LNCaP clone FGC (cell line): Measurements from ENCODE around the gene C6orf62.

Experiments used
- DNase-seq: peaks from one replicate; pipeline ENCODE4 v3.0.0-alpha.2; 2011; ENCODE audit warnings: low read depth
- H3K4me3 ChIP-seq: 2 replicates; pipeline ENCODE4 v1.5.1; 2011; ENCODE audit warnings: mild to moderate bottlenecking, low read depth, low read length, control low read depth
- CTCF ChIP-seq: IDR thresholded peaks from 2 replicates; pipeline ENCODE4 v1.5.1; 2012; ENCODE audit warnings: mild to moderate bottlenecking; ENCODE audit not compliant: control insufficient read depth, insufficient read depth; ENCODE audit errors: extremely low read depth

C6orf62 gene

DNA sequence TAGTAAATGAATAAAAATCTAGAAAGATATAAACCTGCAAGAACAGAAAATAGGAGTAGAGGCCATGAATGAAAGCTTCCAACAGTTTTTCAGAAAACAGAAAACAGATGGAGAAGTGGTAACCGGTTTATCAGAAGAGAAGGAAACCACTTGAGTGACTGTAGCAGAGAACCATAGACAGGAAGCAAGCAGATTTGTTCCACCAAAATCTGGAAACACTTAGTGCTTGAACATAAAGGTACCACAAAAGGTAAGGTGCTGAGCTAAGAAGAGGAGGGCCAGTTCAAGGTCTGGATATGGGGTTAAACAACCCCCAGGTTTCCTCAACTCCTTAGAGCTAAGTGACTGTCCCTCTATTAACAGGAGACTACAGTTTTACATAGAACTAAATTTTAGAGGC is 63.7 kb downstream of the C6orf62 start:
- no peak for TF ChIP-seq CTCF
- H3K4me3 ChIP-seq = no peak overlapping the region

More for the DNA sequence above, 63.7 kb downstream of the C6orf62 start:
- no peak for DNase-seq
